Measurements from ENCODE around the gene PAM16. TPM values are rescaled to one million over a fixed set of nuclear protein-coding genes. Genes with fewer than 3 reads are reported as not detected.

The PAM16 gene
- total RNA-seq, 1 donor, result 17.4 TPM

- Histone ChIP-seq H3K27me3 (ENCODE audit: insufficient read depth, low read length) (no peaks in the 10 kb centered on the region), H3K27ac (ENCODE audit: low read depth, low read length) (no peak overlapping the region), H3K4me2 (ENCODE audit: insufficient read depth, low read length) (no peak overlapping the region), H3K4me3 (ENCODE audit: insufficient read depth, low read length) (no peak overlapping the region), H3K36me3 (ENCODE audit: insufficient read depth, low read length) (peaks cover 19% of the 10 kb centered on the region), H2AFZ (ENCODE audit: low read length) (no peak overlapping the region), H4K20me1 (ENCODE audit: insufficient read depth, low read length) (peaks cover 47% of the 10 kb centered on the region), H3K9me3 (ENCODE audit: low read depth, low read length) (no peaks in the 10 kb centered on the region), H3K4me1 (ENCODE audit: insufficient read depth, low read length) (peaks cover 15% of the 10 kb centered on the region), H3K79me2 (ENCODE audit: insufficient read depth, low read length) (peaks cover 69% of the 10 kb centered on the region)
- DNase-seq (ENCODE audit: insufficient read length, low spot score, missing footprints), result no peak
- TF ChIP-seq CTCF (IDR thresholded peaks at IDR 0.05; ENCODE audit: extremely low read depth, low read depth, low read length), result no peak
Observed at GRCh38 chr16:4332083-4332482, 19.0 kb downstream of the PAM16 start.

GRCh38 chr16:4330277-4330874, 20.7 kb downstream of the PAM16 start:
- Histone ChIP-seq H3K4me3 (ENCODE audit: insufficient read depth, low read length) (no peak overlapping the region), H3K9me3 (ENCODE audit: low read depth, low read length) (no peaks in the 10 kb centered on the region), H3K4me1 (ENCODE audit: insufficient read depth, low read length) (peaks cover 15% of the 10 kb centered on the region), H4K20me1 (ENCODE audit: insufficient read depth, low read length) (peaks cover 57% of the 10 kb centered on the region), H2AFZ (ENCODE audit: low read length) (no peak overlapping the region), H3K4me2 (ENCODE audit: insufficient read depth, low read length) (no peak overlapping the region), H3K79me2 (ENCODE audit: insufficient read depth, low read length) (peaks cover 83% of the 10 kb centered on the region), H3K36me3 (ENCODE audit: insufficient read depth, low read length) (peaks cover 12% of the 10 kb centered on the region), H3K27ac (ENCODE audit: low read depth, low read length) (no peak overlapping the region), H3K27me3 (ENCODE audit: insufficient read depth, low read length) (no peaks in the 10 kb centered on the region)
- TF ChIP-seq CTCF (IDR thresholded peaks at IDR 0.05; ENCODE audit: extremely low read depth, low read depth, low read length), result peak; percentile 90
- DNase-seq (ENCODE audit: insufficient read length, low spot score, missing footprints), result peak; percentile 100

- DNase-seq (ENCODE audit: insufficient read length, low spot score, missing footprints), result peak; percentile 94
- H3K36me3 ChIP-seq (ENCODE audit: insufficient read depth, low read length), result peaks cover 5% of the 10 kb centered on the region
- peaks cover 21% of the 10 kb centered on the region for H3K4me1 ChIP-seq (ENCODE audit: insufficient read depth, low read length)
- H3K9me3 ChIP-seq (ENCODE audit: low read depth, low read length), result no peaks in the 10 kb centered on the region
- peaks cover 64% of the 10 kb centered on the region for H4K20me1 ChIP-seq (ENCODE audit: insufficient read depth, low read length)
- TF ChIP-seq CTCF (IDR thresholded peaks at IDR 0.05; ENCODE audit: extremely low read depth, low read depth, low read length), result no peak
- H3K4me2 ChIP-seq (ENCODE audit: insufficient read depth, low read length), result peak overlapping the region; percentile 85
- peak overlapping the region; percentile 58 for H3K27ac ChIP-seq (ENCODE audit: low read depth, low read length)
- H2AFZ ChIP-seq (ENCODE audit: low read length), result no peak overlapping the region
- H3K79me2 ChIP-seq (ENCODE audit: insufficient read depth, low read length), result peaks cover 89% of the 10 kb centered on the region
- no peaks in the 10 kb centered on the region for H3K27me3 ChIP-seq (ENCODE audit: insufficient read depth, low read length)
- H3K4me3 ChIP-seq (ENCODE audit: insufficient read depth, low read length), result peak overlapping the region; percentile 70
Observed at GRCh38 chr16:4328782-4329775, 22.0 kb downstream of the PAM16 start.

Measured in osteoblast (primary cell).